Measurements from ENCODE around the gene PVALEF.

PVALEF gene

GRCh38 chr17:81165246-81166032, at the start of gene PVALEF:
Gene PVALEF, plus strand, starts transcription at chr17:81165507. Its CDS starts 15,720 bp downstream, at chr17:81181227.
- DNase-seq (ENCODE audit: low read depth, low spot score) = no peak

- DNase-seq (ENCODE audit: low read depth, low spot score) = no peak
Measured at GRCh38 chr17:81115749-81116464, 49.4 kb upstream of the PVALEF start.

- no peak for DNase-seq (ENCODE audit: low read depth, low spot score)
Measured at GRCh38 chr17:81116704-81117103, 48.6 kb upstream of the PVALEF start.

DNA sequence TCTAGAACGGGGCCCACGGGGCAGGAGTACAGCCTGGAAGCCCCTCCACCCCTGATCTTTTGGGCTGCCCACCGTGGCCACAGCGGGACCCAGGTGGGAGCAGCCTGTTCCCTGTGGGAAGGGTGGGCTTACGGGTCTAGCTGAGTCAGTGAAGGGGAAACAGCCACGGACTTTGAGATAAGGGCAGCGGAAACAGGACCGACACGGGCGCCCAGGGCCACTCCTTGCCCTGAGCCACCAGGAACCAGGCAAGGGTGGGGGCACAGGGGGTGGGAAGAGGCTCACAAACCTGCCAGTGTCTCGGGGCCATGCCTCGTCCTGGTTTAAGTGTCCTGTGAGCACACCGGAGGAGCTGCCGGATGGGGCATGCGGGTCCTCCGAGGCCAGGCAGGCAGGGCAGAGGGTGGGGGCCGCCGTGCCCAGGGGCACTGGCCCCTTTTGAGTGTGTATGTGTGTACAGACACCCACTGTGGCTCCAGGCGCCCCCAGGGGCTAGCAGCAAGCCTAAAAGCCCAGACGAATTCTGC, 47.6 kb upstream of the PVALEF start:
- DNase-seq (ENCODE audit: low read depth, low spot score) = no peak

- no peak for DNase-seq (ENCODE audit: low read depth, low spot score)
Measured at GRCh38 chr17:81118308-81119221, 46.7 kb upstream of the PVALEF start.

DNA sequence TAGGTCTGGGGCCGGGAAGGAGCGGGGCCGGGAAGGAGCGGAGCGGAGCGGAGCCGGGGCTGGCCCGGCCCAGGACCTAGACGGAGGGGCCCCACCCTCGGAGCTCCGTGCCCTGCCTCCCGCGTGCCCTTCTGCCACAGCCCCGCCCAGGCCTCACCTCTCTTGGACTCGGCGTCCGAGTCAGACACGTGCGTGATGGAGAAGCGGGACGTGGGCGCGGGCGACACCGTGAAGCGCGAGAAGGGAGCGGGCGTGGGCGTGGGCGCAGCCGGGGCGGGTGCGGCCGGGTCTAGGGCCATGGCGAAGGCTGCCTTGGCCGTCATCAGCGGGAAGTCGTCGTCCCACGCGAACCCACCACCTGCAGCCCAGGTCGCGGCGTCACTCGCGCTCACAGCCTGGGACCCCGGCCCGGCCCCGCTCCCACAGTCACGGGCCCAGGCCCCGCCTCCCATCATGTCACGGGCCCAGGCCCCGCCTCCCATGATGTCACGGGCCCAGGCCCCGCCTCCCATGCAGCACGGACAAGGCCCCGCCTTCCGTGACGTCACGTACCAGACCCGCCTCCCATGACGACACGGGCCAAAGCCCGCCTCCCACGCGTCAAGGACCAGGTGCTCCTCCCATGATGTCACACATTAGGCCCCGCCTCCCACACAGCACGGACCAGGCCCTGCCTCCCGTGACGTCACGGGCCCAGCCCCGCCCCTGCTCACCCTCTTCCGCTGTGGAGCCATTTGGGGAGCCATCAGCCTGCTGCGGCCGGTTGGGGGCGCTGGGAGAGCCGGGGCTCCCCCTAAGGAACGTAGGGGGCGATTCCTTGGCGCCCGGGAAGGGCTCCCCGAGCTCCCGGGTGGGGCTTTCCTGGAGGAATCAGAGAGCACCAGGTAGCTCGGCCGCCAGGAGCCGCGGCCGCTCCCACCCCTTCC, 45.8 kb upstream of the PVALEF start:
- DNase-seq (ENCODE audit: low read depth, low spot score) = peak; percentile 68

DNA sequence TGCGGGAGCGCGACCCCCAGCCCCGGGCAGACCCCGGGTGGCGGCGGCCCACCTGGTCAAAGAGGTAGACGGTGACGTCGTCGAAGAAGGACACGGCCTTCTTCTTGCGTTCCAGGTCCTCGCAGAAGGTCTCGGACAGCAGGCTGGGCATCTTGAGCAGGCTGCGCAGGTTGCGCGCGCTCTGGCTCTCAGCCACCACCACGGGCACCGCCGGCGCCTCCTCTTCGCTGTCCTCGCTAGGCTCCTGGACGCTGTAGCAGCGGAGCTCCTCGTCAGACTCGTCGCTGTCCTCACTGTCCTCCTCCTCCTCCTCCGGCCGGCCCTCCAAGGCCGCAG, 45.2 kb upstream of the PVALEF start:
- DNase-seq (ENCODE audit: low read depth, low spot score) = no peak

DNA sequence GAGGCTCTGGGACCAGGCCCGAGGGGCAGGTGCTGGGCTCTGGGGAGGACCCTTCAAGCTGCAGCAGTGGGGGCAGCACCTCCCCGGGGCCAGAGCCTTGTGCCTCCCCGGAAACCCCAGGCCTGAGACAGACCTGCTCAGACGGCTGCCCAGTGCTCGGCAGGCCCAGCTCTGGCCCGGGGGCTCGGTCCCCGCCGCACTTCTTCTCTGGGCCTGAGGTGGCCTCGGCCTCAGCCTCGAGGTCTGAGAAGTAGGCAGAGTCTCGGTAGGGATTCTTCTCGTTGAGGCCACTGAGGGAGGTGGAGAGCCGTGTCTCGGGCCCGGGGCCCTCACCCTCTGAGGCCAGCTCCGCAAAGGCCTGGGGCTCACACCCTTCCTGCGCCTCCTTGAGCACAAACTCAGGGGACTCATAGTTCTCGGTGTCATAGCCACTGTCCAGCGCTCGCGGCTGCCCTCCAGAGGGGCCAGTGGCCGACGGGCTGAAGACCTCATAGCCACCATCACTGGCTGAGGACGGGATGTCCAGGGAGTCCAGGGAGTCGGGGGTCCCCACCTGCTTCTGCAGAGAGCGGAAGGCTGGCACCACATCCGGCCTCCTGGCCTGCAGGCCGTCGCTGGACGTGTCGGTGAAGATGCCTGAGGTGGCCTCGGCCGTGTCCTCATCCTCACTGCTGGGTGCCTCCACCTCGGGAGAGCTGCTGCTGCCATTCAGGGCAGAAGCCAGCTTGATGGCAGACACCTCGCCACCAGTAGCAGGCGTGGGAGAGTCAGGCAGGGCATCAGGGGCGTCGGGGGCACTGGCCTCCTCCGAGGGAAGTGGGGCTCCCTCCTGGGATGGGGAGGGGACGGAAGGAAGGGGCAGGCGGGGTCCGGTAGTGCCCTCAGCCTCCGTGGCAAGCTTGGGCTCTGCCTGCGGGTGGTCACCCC, 44.3 kb upstream of the PVALEF start:
- DNase-seq (ENCODE audit: low read depth, low spot score) = no peak

DNA sequence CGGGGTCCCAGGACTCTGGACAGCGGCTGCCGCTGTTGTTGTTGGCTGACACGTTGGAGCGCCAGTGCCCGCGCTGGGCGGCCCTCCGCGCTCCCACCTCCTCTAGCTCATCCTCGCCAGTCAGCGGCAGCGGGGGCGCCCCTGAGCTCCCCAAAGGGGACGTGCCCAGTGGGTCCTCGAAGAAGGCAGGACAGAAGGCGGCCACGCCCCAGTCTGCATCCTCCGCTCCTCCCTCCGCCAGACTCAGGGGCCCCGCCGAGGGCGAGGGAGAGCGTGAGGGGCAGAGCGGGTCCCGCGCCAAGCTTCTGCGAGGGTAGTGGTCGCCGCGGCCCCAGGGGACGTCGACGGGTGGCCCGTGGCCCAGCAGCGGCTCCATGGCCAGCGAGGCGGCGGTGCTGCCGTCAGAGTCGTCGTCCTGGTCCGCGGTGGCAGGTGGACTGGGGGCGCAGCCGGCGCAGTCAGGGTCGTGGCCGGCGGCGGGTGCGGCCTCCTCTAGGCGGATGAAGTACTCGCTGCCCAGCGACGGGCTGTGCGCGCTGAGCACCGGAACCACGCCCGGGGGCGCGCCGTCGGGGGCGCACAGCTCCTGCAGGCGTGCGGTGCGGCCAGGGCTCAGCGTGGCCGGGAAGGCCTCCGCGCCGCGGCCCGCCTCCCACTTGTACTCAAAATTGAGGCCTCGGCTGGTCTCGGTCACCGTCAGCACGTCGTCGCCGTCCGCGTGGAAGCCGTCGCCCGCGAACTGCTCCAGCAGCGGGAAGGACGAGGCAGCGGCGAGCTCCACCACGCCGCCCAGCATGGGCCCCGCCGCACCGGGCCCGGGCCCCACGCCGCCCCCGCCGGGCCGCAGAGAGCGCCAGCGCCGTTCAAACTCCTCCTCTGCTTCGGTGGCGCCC, 43.2 kb upstream of the PVALEF start:
- no peak for DNase-seq (ENCODE audit: low read depth, low spot score)

- DNase-seq (ENCODE audit: low read depth, low spot score) = no peak
Measured at GRCh38 chr17:81123052-81124048, 42.0 kb upstream of the PVALEF start.

DNA sequence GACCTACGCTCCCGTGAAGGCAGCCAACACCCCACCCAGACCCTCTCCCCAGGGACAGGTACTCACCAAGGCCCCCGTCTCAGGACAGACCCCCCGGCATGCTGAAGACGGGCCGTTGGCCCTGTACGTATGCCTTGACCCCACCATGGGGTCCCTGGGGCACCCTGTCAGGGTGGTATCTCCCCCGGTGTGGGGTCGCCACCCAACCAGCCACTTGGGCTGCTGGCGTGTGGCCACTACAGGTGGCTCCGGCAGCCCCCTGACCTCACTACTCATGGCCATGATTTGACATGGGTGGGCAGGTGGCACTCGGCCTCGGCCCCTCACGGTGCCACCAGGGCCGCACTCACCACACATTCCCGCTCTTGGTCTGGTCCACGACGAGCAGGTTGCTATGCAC, 40.9 kb upstream of the PVALEF start:
- no peak for DNase-seq (ENCODE audit: low read depth, low spot score)

DNA sequence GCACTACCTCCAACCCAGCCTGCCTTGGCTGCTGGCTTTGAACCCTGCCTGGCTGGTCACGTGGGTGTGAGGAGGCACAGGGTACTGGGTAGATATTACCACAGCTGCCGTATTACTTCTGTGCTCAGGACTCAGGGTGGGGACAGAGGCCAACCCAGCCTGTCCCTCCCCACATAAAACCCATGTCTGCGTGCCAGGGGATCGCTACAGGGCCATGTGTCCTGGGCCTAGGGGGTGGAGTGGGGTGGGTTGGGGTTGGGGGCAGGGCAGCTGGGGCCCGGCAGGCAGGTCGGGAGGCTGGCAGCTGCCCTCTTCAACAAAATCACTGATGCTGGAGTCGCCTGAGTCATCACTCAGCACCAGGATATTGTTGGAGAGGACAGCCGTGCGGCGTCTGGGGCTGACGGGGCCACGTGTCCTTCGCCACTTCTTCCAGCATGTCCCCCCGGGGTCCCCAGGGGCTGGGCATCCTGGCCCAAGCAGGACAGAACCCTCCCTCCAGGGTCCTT, 39.7 kb upstream of the PVALEF start:
- no peak for DNase-seq (ENCODE audit: low read depth, low spot score)

DNA sequence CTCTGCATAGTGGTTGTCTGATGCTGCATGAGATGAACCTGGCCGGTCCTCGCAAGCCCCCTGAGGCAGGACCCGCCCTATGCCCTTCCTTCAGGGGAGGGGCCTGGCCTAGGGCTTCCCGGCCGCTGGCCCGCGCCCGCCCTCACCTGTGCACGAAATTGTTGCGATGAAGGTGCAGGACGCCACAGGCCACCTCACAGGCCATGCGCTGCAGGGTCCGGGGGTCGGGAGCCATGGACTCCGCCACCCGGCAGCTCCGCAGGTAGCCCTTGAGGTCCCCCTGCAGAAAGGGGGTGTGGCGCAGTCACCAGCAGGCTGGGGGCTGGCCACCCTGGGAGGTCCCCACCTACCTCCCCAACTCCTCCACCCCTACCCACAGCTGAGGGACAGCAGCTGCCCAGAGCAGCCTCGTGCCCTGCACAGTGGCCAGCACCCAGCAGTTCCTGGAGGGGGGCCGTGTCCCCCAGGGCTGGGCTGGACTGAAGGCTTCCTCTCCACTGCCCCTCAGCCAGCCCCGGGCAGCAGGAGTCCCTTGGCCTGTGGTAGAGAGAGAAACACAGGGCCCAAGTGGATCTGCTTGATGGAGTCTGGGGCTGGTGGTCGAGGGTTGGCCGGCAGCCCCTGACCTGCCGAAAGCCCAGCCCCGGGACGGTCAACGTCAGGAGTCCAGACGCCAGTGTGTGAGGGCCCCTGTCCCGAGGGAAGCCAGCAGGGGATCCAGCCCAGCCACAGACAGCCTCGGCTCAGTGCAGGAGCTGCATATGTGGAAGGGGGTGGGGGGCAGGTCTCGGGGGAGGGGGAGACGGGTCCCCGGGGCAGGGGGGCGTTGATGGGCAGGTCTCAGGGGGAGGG, 38.8 kb upstream of the PVALEF start:
- no peak for DNase-seq (ENCODE audit: low read depth, low spot score)

- DNase-seq (ENCODE audit: low read depth, low spot score) = no peak
Measured at GRCh38 chr17:81127133-81127455, 38.2 kb upstream of the PVALEF start.

GRCh38 chr17:81127526-81128177, 37.7 kb upstream of the PVALEF start:
- no peak for DNase-seq (ENCODE audit: low read depth, low spot score)

DNA sequence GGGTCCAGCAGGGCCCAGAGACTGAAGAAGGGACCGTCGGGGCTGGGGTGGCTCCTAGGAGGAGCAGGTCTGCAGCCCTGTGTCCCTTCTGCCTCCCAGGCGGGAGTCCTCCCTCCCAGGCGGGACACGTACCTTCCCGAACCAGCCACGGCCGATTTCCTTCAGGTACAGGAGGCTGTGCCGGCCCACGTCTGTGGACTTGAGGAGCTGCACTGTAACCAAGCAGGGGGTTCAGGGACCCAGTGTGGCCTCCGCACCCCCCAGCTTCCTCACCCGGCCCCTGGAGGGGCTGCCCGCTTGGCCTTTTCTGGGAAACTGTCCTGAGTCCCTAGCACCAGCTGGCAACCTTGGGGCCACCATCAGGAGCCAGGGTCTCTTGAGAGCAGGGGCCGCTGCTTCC, 37.0 kb upstream of the PVALEF start:
- DNase-seq (ENCODE audit: low read depth, low spot score) = no peak

Measured in activated naive CD8-positive, alpha-beta T cell treated with anti-CD3 and anti-CD28 coated beads, Interleukin-2, amount 50 U/mL, for 16 hours (primary cell).